Daoy (cell line): ENCODE measurements around the gene NAPB. TPM values are rescaled to one million over a fixed set of nuclear protein-coding genes. Genes with fewer than 3 reads are reported as not detected.

ENCODE experiments used
- DNase-seq: peaks from one replicate; pipeline ENCODE4 v3.0.0-alpha.2; 2015; ENCODE audit warnings: low read depth
- total RNA-seq: library from RNA; depleted of rRNA; stranded (reverse); fragments of >200 nt; shearing (Covaris generic); gene quantifications from 2 replicates; pipeline ENCODE4 v1.2.3, GENCODE V29; 2014

Gene NAPB
- total RNA-seq, 1 experiment from 2014 or later: 4.8 TPM

GRCh38 chr20:23404196-23404595 lies 17.1 kb downstream of the NAPB start:
- DNase-seq: no peak

GRCh38 chr20:23403751-23404150 lies 17.5 kb downstream of the NAPB start:
- DNase-seq: no peak

- no peak for DNase-seq
Observed at GRCh38 chr20:23401051-23401450, 20.2 kb downstream of the NAPB start.

- peak; percentile 34 for DNase-seq
Observed at GRCh38 chr20:23399568-23400241, 21.6 kb downstream of the NAPB start.

- no peak for DNase-seq
Observed at GRCh38 chr20:23397961-23398360, 23.3 kb downstream of the NAPB start.

GRCh38 chr20:23396950-23397627 lies 24.2 kb downstream of the NAPB start:
- no peak for DNase-seq

- DNase-seq: no peak
Observed at GRCh38 chr20:23393996-23394775, 27.1 kb downstream of the NAPB start.

GRCh38 chr20:23391707-23392310 lies 29.5 kb downstream of the NAPB start:
- DNase-seq: no peak

GRCh38 chr20:23390091-23390774 lies 31.1 kb downstream of the NAPB start:
- no peak for DNase-seq

GRCh38 chr20:23387118-23387443 lies 34.2 kb downstream of the NAPB start:
- no peak for DNase-seq

GRCh38 chr20:23386304-23387117 lies 34.8 kb downstream of the NAPB start:
- no peak for DNase-seq

GRCh38 chr20:23381876-23382275 lies 39.4 kb downstream of the NAPB start:
- DNase-seq: no peak

- DNase-seq: no peak
Observed at GRCh38 chr20:23379772-23380171, 41.5 kb downstream of the NAPB start.

GRCh38 chr20:23375827-23376226 lies 45.5 kb downstream of the NAPB start:
- no peak for DNase-seq

GRCh38 chr20:23374441-23374840 lies 46.8 kb downstream of the NAPB start:
- DNase-seq: no peak

- no peak for DNase-seq
Observed at GRCh38 chr20:23371496-23371895, 49.8 kb downstream of the NAPB start.

GRCh38 chr20:23370873-23371272 lies 50.4 kb downstream of the NAPB start:
- DNase-seq: no peak

- no peak for DNase-seq
Observed at GRCh38 chr20:23370274-23370673, 51.0 kb downstream of the NAPB start.

GRCh38 chr20:23369072-23369823 lies 52.0 kb downstream of the NAPB start:
- no peak for DNase-seq
